ENCODE data around the gene EXPH5. TPM values are rescaled to one million over a fixed set of nuclear protein-coding genes. Genes with fewer than 3 reads are reported as not detected.

The EXPH5 gene
- polyA plus RNA-seq, 3 donors, result 3.7 to 4.0 (median 3.7) TPM

DNA sequence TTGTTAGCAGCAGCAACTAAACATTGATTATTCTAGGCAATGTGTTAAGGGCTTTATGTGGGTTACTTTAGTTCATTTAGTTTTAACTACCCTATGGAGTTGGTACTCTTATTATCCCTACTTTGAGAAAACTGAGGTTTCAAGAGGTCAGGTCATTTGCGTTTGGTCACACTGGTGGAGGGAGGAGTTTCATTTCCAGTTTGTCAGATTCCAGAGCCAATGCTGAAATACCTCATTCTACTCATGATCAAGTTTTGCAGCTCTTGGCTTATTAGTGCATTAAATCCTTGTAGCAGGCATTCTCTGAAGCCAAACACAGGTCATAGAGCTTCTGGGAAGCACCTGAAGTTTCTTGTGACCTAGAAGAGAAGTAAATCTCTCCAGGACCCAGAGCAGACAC is 71.2 kb downstream of the EXPH5 start:
- DNase-seq (ENCODE audit: low read depth in 3 of 3, low spot score in 2 of 3), result no peak

- no peak for DNase-seq (ENCODE audit: low read depth in 3 of 3, low spot score in 2 of 3)
Measured at GRCh38 chr11:108518581-108518980, 75.0 kb downstream of the EXPH5 start.

DNA sequence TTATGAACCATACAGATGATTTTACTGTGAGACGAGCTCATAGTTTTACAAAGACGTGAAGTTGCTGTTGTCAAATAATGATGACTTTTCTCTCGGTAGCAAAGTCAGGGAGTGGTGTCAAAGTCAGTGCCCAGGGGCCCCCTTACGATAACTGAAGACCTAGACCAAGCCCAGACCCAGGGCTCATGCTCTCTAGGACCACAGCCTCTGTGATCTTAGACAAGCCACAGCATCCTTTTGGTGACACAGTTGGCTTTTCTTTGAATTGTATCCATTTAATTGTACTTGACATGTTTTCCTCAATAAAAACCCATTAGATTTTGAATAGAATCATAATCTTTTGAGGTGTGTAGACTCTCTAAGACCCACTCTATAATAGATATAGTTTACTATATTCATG is 77.4 kb downstream of the EXPH5 start:
- DNase-seq (ENCODE audit: low read depth in 3 of 3, low spot score in 2 of 3), result no peak

DNA sequence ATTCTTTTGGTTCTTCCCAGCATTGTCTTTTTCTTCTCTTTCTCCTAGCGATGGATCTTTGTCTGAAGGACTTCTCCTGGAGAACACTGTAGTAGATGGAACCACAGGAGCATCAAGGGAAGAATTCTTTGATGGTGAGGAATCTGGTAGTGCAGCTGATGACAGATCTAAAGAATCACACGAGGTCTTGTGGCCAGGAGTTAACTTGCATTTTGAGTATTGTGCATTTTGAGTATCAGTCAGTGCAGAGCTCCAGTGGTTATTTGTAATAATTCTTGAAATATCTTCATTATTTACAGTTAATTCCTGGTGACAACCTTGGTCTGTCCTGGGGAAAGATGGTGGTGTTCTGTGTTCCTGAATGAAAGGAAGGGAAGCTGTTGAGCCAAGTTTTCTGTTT is 80.9 kb downstream of the EXPH5 start:
- DNase-seq (ENCODE audit: low read depth in 3 of 3, low spot score in 2 of 3), result no peak

- no peak for DNase-seq (ENCODE audit: low read depth in 3 of 3, low spot score in 2 of 3)
Measured at GRCh38 chr11:108511851-108512474, 81.6 kb downstream of the EXPH5 start.

GRCh38 chr11:108508653-108509593 is 84.6 kb downstream of the EXPH5 start:
- no peak for DNase-seq (ENCODE audit: low read depth in 3 of 3, low spot score in 2 of 3)

- DNase-seq (ENCODE audit: low read depth in 3 of 3, low spot score in 2 of 3), result no peak
Measured at GRCh38 chr11:108501396-108501795, 92.2 kb downstream of the EXPH5 start.

GRCh38 chr11:108500721-108501120 is 92.8 kb downstream of the EXPH5 start:
- DNase-seq (ENCODE audit: low read depth in 3 of 3, low spot score in 2 of 3), result no peak

- no peak for DNase-seq (ENCODE audit: low read depth in 3 of 3, low spot score in 2 of 3)
Measured at GRCh38 chr11:108500169-108500568, 93.4 kb downstream of the EXPH5 start.

- DNase-seq (ENCODE audit: low read depth in 3 of 3, low spot score in 2 of 3), result no peak
Measured at GRCh38 chr11:108498816-108499408, 94.7 kb downstream of the EXPH5 start.

DNA sequence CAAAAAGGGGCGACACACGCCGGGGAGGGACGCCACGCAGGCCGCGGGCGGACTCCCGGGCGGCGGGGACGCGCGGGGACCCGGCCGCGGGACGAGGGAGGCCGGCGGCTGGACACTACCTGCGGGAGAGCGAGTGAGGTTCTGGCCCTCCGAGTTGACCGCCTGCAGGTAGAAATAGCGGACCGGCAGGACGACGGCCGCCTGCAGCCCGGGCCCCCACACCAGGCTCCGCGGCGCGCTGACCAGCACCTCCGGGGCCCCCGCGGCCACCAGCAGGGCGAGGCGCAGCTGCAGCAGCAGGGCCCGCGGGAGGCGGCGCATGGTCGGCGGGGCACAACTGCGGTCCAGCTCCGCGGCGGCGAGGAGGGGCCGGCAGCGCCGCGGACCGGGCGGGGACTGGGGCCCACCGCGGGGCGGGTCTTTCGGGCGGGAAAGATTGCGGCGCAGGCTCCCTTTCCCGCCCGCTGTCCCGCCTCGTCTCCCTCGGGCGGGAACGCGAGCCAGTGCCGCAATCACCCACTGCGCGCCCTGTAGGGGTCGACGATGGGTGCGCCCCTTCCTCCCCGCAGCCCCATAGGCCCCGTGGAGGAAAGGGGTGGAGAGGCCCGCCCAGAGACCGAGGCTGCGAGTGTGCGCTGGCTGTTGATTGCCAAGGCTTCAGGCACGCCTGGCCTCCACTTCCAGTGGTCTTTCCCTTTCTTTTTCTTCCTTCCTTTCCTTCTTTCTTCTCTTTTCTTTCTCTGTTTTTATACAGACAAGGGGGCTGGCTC is 95.3 kb downstream of the EXPH5 start, which contains the start of gene POGLUT3:
POGLUT3 (minus strand) TSS at position 339 of the 770 bp plus-strand sequence; CDS start at position 321, 18 bp downstream.
- DNase-seq (ENCODE audit: low read depth in 3 of 3, low spot score in 2 of 3), result peak; percentile 16 to 55 (median 44)

- DNase-seq (ENCODE audit: low read depth in 3 of 3, low spot score in 2 of 3), result peak; percentile 85 to 89 (median 87)
Measured at GRCh38 chr11:108497317-108498045, 96.1 kb downstream of the EXPH5 start.

DNA sequence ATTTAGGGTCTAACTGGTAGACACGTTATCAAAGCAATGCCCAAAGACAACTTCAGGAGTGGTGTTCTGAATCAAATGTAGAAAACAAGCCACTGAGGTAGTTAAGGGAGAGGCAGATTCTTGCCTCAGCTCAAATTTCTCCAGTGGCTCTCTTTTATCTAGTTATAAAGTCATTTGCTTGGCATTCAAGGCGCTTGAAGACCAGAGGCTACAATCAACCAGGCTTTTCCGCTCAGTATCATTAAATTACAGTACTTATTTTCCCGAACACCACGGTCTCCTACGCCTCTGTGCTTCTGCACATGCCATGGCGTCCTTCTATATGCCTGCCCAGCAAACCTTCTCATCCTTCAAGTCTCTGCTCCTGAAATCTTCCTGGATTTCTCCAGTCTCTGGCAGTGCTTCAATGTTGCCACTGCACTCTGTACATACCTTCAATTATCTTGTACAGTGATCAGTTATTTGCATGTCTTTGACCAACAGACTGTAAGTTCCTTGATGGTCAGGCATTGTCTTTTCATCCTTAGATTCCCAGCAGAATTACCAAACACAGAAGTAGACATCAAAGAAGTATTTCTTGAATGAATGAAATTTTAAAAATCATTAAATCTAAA is 96.8 kb downstream of the EXPH5 start:
- peak in 1 of 3 donors; percentile 5 for DNase-seq (ENCODE audit: low read depth in 3 of 3, low spot score in 2 of 3)

DNA sequence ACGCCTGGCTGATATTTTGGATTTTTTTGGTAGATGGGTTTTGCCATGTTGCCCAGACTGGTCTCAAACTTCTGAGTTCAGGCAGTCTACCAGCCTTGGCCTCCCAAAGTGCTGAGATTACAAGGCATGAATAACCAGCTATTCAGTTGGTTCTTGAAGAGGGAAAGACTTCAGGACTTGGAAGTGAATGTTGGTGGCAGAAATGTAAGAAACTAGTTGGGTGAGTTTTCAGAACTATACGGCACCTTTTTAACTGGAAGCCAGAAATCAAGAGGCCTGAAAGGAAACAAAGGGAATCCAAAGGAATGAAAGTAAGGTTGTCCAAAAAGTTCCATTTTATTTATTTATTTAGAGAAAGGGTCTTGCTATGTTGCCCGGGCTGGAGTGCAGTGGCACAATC is 98.2 kb downstream of the EXPH5 start:
- DNase-seq (ENCODE audit: low read depth in 3 of 3, low spot score in 2 of 3), result no peak

DNA sequence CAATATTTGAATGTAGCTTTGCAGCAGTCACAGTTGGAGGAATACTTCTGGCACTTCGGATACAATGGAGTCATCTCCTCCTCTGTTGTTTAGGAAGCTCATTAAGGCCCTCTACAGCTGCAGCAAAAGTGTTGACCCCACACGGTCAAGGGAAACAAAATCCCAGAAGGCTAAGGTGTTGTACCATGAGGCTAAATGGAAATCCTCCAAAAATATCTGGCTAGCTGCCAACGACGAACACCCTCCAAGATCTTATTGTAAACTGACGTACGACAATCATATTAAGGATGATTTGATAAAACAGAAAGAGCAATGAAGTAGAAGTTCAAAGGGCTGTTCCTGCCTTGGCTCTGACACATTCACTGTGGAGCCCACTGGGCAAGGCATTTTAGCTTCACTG is 99.4 kb downstream of the EXPH5 start:
- no peak for DNase-seq (ENCODE audit: low read depth in 3 of 3, low spot score in 2 of 3)

DNA sequence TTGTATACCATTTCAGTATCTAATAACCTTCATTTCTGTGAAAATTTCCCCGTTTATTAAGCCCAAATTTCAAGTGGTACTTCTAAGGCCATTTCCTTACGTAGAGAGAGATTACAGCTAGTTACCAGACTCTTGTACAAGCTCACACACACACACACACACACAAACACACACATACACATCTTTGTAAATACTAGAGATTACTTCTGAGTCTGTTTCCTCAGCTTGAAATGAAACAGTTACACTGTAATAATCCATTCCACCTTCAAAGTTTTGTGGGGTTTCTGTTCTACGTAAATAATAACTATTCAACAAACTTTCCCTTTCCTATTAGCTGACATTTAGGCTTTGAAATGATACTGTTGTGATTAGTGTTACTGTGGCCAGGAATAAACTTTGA is 101.6 kb downstream of the EXPH5 start:
- no peak for DNase-seq (ENCODE audit: low read depth in 3 of 3, low spot score in 2 of 3)

- DNase-seq (ENCODE audit: low read depth in 3 of 3, low spot score in 2 of 3), result no peak
Measured at GRCh38 chr11:108486828-108487227, 106.7 kb downstream of the EXPH5 start.

GRCh38 chr11:108486331-108486730 is 107.2 kb downstream of the EXPH5 start:
- DNase-seq (ENCODE audit: low read depth in 3 of 3, low spot score in 2 of 3), result no peak

GRCh38 chr11:108483163-108483562 is 110.4 kb downstream of the EXPH5 start:
- no peak for DNase-seq (ENCODE audit: low read depth in 3 of 3, low spot score in 2 of 3)

All from right renal cortex interstitium (tissue), 3 donors.